ENCODE measurements around the gene KIAA1191.
A peak's percentile ranks its signal among the peaks of the same experiment; 100 is the strongest.

Gene KIAA1191

GRCh38 chr5:176389135-176390123 lies 27.9 kb upstream of the KIAA1191 start:
- no peak for DNase-seq

GRCh38 chr5:176388444-176389134 lies 27.0 kb upstream of the KIAA1191 start, which contains the start of the genes HIGD2A and NOP16:
TSS of gene HIGD2A (plus strand) at chr5:176388751. CDS start at chr5:176388820, 69 bp downstream.
TSS of gene NOP16 (minus strand) at chr5:176388598. CDS start at chr5:176388539, 59 bp downstream.
- peak; percentile 96 to 97 for DNase-seq

GRCh38 chr5:176388003-176388443 lies 26.5 kb upstream of the KIAA1191 start:
- DNase-seq: no peak

- DNase-seq: no peak
Observed at GRCh38 chr5:176387384-176387925, 25.9 kb upstream of the KIAA1191 start.

- DNase-seq: no peak
Observed at GRCh38 chr5:176386491-176386890, 24.9 kb upstream of the KIAA1191 start.

- DNase-seq: no peak
Observed at GRCh38 chr5:176384991-176385390, 23.4 kb upstream of the KIAA1191 start.

GRCh38 chr5:176384366-176384930 lies 22.9 kb upstream of the KIAA1191 start:
- no peak for DNase-seq

GRCh38 chr5:176383961-176384360 lies 22.4 kb upstream of the KIAA1191 start:
- no peak for DNase-seq

GRCh38 chr5:176383248-176383905 lies 21.8 kb upstream of the KIAA1191 start:
- DNase-seq: no peak

GRCh38 chr5:176382721-176383120 lies 21.2 kb upstream of the KIAA1191 start:
- no peak for DNase-seq

- DNase-seq: no peak
Observed at GRCh38 chr5:176381979-176382378, 20.4 kb upstream of the KIAA1191 start.

- DNase-seq: no peak
Observed at GRCh38 chr5:176381423-176381822, 19.9 kb upstream of the KIAA1191 start.

GRCh38 chr5:176379881-176380280 lies 18.3 kb upstream of the KIAA1191 start:
- DNase-seq: peak; percentile 32 to 54

GRCh38 chr5:176373100-176373818 lies 11.7 kb upstream of the KIAA1191 start:
- DNase-seq: no peak

GRCh38 chr5:176371621-176372539 lies 10.3 kb upstream of the KIAA1191 start:
- peak; percentile 34 to 41 for DNase-seq

GRCh38 chr5:176369934-176370711 lies 8.6 kb upstream of the KIAA1191 start:
- DNase-seq: no peak

- DNase-seq: no peak
Observed at GRCh38 chr5:176368726-176369125, 7.2 kb upstream of the KIAA1191 start.

- no peak for DNase-seq
Observed at GRCh38 chr5:176366232-176366894, 4.8 kb upstream of the KIAA1191 start.

Data from AML-193 (cell line).